Motor neuron (in vitro differentiated cells): ENCODE results near the gene COL17A1. TPM values are rescaled to one million over a fixed set of nuclear protein-coding genes. Genes with fewer than 3 reads are reported as not detected.

Source experiments
- ATAC-seq, 8 experiments: fragments of 200-7000 bp; cut with Tn5 transposase; replicated peaks in 6 of 8; 2 replicates each; pipeline ENCODE4 v1.8.0; 2021; ENCODE audit warnings: mild to moderate bottlenecking in 8 of 8, moderate library complexity in 8 of 8
- H3K27ac ChIP-seq, 2 donors: fragments of 250-450 bp; sonication (Bioruptor Pico); 2 replicates each; pipeline ENCODE4 v1.9.0; 2021; ENCODE audit warnings: antibody characterized with exemption in 2 of 2, mild to moderate bottlenecking in 2 of 2, moderate library complexity in 1 of 2
- H3K4me1 ChIP-seq, 2 donors: fragments of 250-450 bp; sonication (Bioruptor Pico); replicated peaks in 1 of 2; 2 replicates each; pipeline ENCODE4 v1.6.1; 2021; ENCODE audit warnings: antibody characterized with exemption in 2 of 2, mild to moderate bottlenecking in 2 of 2, moderate library complexity in 1 of 2
- H3K4me3 ChIP-seq, 5 donors: fragments of 250-450 bp; sonication (Bioruptor Pico); 2 replicates each; pipeline ENCODE4 v1.9.0; 2021; ENCODE audit warnings: antibody characterized with exemption in 5 of 5, mild to moderate bottlenecking in 5 of 5, moderate library complexity in 4 of 5
- WGBS, 10 experiments: fragments of 450-650 bp; shearing (Covaris generic); methylation state at CpG; one replicate each; pipeline ENCODE4 v1.0.0; 2022; 5-methylcytosine and 5-hydroxymethylcytosine counted together
- in situ Hi-C, 9 experiments: fragments of 400-800 bp; cut with MboI; loops; one replicate each; pipeline ENCODE4 v1.15.0; 2021; ENCODE audit warnings: low sequenced_read_pairs in 9 of 9, low pct_unique_long_range_greater_than_20kb in 2 of 9; ENCODE audit not compliant: unreplicated experiment in 9 of 9
- total RNA-seq, 8 experiments: library from RNA; unstranded; fragments of 300-600 nt; gene quantifications; 2 replicates each; pipeline versions ENCODE4 v1.2.3 to v1.2.4, GENCODE V29; 2022

The COL17A1 gene
- total RNA-seq, 8 experiments from 2014 or later: 0.38 to 4.9 (median 0.74) TPM

- Histone ChIP-seq H3K4me3 (no peak overlapping the region), H3K27ac (no peak overlapping the region), H3K4me1 (no peaks in the 10 kb centered on the region)
- 92 to 100% (median 98%) methylated on average over 2 to 5 of the region's 5 CpGs; no CpG with 5 or more reads in 2 of the 10 experiments for WGBS, 10 experiments
- in situ Hi-C loops: no loop called here
- no peak for ATAC-seq
Observed at GRCh38 chr10:104022026-104022425, 63.7 kb downstream of the COL17A1 start.

GRCh38 chr10:104021246-104021645 lies 64.4 kb downstream of the COL17A1 start:
- Histone ChIP-seq H3K4me3 (no peak overlapping the region), H3K27ac (no peak overlapping the region), H3K4me1 (no peaks in the 10 kb centered on the region)
- ATAC-seq: no peak
- WGBS, 10 experiments: 10 to 100% (median 97%) methylated on average over 1 of the region's 1 CpG; no CpG with 5 or more reads in 2 of the 10 experiments
- in situ Hi-C loops: no loop called here

GRCh38 chr10:104020020-104020419 lies 65.7 kb downstream of the COL17A1 start:
- Histone ChIP-seq H3K4me1 (no peaks in the 10 kb centered on the region), H3K4me3 (no peak overlapping the region), H3K27ac (no peak overlapping the region)
- no peak for ATAC-seq
- WGBS, 10 experiments: 83 to 100% (median 100%) methylated on average over 1 of the region's 1 CpG; no CpG with 5 or more reads in 4 of the 10 experiments
- in situ Hi-C loops: no loop called here

- H3K4me3 ChIP-seq: no peak overlapping the region
- 70 to 100% (median 92%) methylated on average over 2 to 6 of the region's 6 CpGs for WGBS, 10 experiments
- H3K27ac ChIP-seq: no peak overlapping the region
- ATAC-seq: no peak
- in situ Hi-C loops: no loop called here
- H3K4me1 ChIP-seq: no peaks in the 10 kb centered on the region
Observed at GRCh38 chr10:104018471-104018870, 67.2 kb downstream of the COL17A1 start.

GRCh38 chr10:104016661-104017060 lies 69.0 kb downstream of the COL17A1 start:
- in situ Hi-C loops: no loop called here
- Histone ChIP-seq H3K4me3 (no peak overlapping the region), H3K27ac (no peak overlapping the region), H3K4me1 (no peaks in the 10 kb centered on the region)
- ATAC-seq: peak in 1 of 8 experiments; percentile 55
- WGBS, 10 experiments: 0 to 100% (median 47%) methylated on average over 1 of the region's 1 CpG; no CpG with 5 or more reads in 2 of the 10 experiments

- Histone ChIP-seq H3K4me3 (no peak overlapping the region), H3K27ac (no peak overlapping the region), H3K4me1 (no peaks in the 10 kb centered on the region)
- in situ Hi-C loops: no loop called here
- ATAC-seq: no peak
- 57 to 100% (median 97%) methylated on average over 1 to 2 of the region's 2 CpGs; no CpG with 5 or more reads in 1 of the 10 experiments for WGBS, 10 experiments
Observed at GRCh38 chr10:104014176-104014575, 71.5 kb downstream of the COL17A1 start.

GRCh38 chr10:104013489-104013888 lies 72.2 kb downstream of the COL17A1 start:
- no peak overlapping the region for H3K4me3 ChIP-seq
- ATAC-seq: no peak
- H3K4me1 ChIP-seq: no peaks in the 10 kb centered on the region
- H3K27ac ChIP-seq: no peak overlapping the region
- in situ Hi-C loops: no loop called here
- WGBS, 10 experiments: 82 to 100% (median 91%) methylated on average over 1 to 4 of the region's 4 CpGs; no CpG with 5 or more reads in 4 of the 10 experiments

GRCh38 chr10:104011904-104012303 lies 73.8 kb downstream of the COL17A1 start:
- 0 to 100% (median 97%) methylated on average over 1 to 2 of the region's 2 CpGs for WGBS, 10 experiments
- Histone ChIP-seq H3K4me3 (no peak overlapping the region), H3K4me1 (no peaks in the 10 kb centered on the region), H3K27ac (no peak overlapping the region)
- in situ Hi-C loops: no loop called here
- ATAC-seq: no peak

GRCh38 chr10:104005172-104005863 lies 80.4 kb downstream of the COL17A1 start:
- in situ Hi-C loops: no loop called here
- ATAC-seq: no peak
- H3K27ac ChIP-seq: no peak overlapping the region
- WGBS, 10 experiments: 84 to 95% (median 90%) methylated on average over 6 to 8 of the region's 8 CpGs
- no peak overlapping the region for H3K4me3 ChIP-seq
- no peaks in the 10 kb centered on the region for H3K4me1 ChIP-seq

GRCh38 chr10:104002911-104003310 lies 82.8 kb downstream of the COL17A1 start:
- no peak for ATAC-seq
- H3K4me3 ChIP-seq: no peak overlapping the region
- in situ Hi-C loops: no loop called here
- H3K27ac ChIP-seq: no peak overlapping the region
- H3K4me1 ChIP-seq: no peaks in the 10 kb centered on the region
- WGBS, 10 experiments: 83 to 100% (median 100%) methylated on average over 1 of the region's 1 CpG; no CpG with 5 or more reads in 2 of the 10 experiments

- Histone ChIP-seq H3K4me3 (no peak overlapping the region), H3K27ac (no peak overlapping the region), H3K4me1 (no peaks in the 10 kb centered on the region)
- in situ Hi-C loops: no loop called here
- ATAC-seq: no peak
- 58 to 100% (median 100%) methylated on average over 2 of the region's 2 CpGs; no CpG with 5 or more reads in 1 of the 10 experiments for WGBS, 10 experiments
Observed at GRCh38 chr10:103998805-103999204, 86.9 kb downstream of the COL17A1 start.

GRCh38 chr10:103995134-103995533 lies 90.5 kb downstream of the COL17A1 start:
- in situ Hi-C loops: no loop called here
- Histone ChIP-seq H3K27ac (no peak overlapping the region), H3K4me1 (no peaks in the 10 kb centered on the region), H3K4me3 (no peak overlapping the region)
- whole genome bisulfite sequencing, 10 experiments: 80 to 100% (median 97%) methylated on average over 1 of the region's 1 CpG
- ATAC-seq: no peak

- ATAC-seq: no peak
- in situ Hi-C loops: no loop called here
- WGBS, 10 experiments: 55 to 100% (median 95%) methylated on average over 2 to 3 of the region's 3 CpGs
- peaks cover 0 to 2% of the 10 kb centered on the region in 2 donors for H3K4me1 ChIP-seq
- H3K4me3 ChIP-seq: no peak overlapping the region
- no peak overlapping the region for H3K27ac ChIP-seq
Observed at GRCh38 chr10:103991393-103992128, 94.1 kb downstream of the COL17A1 start.
